ENCODE measurements around the gene TBC1D30. TPM values are rescaled to one million over a fixed set of nuclear protein-coding genes. Genes with fewer than 3 reads are reported as not detected.

TBC1D30 gene
- total RNA-seq, 4 donors from 2014 or later, result 1.2 to 6.1 (median 1.6) TPM

GRCh38 chr12:64889434-64890216 is 65.2 kb downstream of the TBC1D30 start:
- WGBS, 2 donors, result 59 to 67% methylated on average over 11 of the region's 11 CpGs
- no peak for DNase-seq (ENCODE audit: low spot score in 2 of 2)
- intact Hi-C loops (cut with DNase I; ENCODE audit: low total_unique reads), result loop anchor here (10.0 kb wide), 2 partner anchors 235 to 1215 kb away; partner anchors contain the start of gene WIF1
- H3K4me3 ChIP-seq (ENCODE audit: low read depth, poor library complexity, severe bottlenecking), result no peak overlapping the region
- TF ChIP-seq POLR2A (IDR thresholded peaks at IDR 0.05) (no peak), CTCF (IDR thresholded peaks at IDR 0.05) (no peak)

GRCh38 chr12:64890873-64891468 is 66.5 kb downstream of the TBC1D30 start:
- WGBS, 2 donors, result 56 to 57% methylated on average over 6 of the region's 6 CpGs
- intact Hi-C loops (cut with DNase I; ENCODE audit: low total_unique reads), result loop anchor here (10.0 kb wide), 2 partner anchors 234 to 1214 kb away; partner anchors contain the start of gene WIF1

GRCh38 chr12:64891629-64892028 is 67.2 kb downstream of the TBC1D30 start:
- intact Hi-C loops (cut with DNase I; ENCODE audit: low total_unique reads), result loop anchor here (10.0 kb wide), 2 partner anchors 233 to 1213 kb away; partner anchors contain the start of gene WIF1
- no peak for DNase-seq (ENCODE audit: low spot score in 2 of 2)
- TF ChIP-seq CTCF (IDR thresholded peaks at IDR 0.05), result no peak
- TF ChIP-seq POLR2A (IDR thresholded peaks at IDR 0.05), result no peak
- WGBS, 2 donors, result 94 to 100% methylated on average over 1 of the region's 1 CpG
- H3K4me3 ChIP-seq (ENCODE audit: low read depth, poor library complexity, severe bottlenecking), result no peak overlapping the region

More at GRCh38 chr12:64890873-64891468, 66.5 kb downstream of the TBC1D30 start:
- no peak overlapping the region for H3K4me3 ChIP-seq (ENCODE audit: low read depth, poor library complexity, severe bottlenecking)
- no peak for DNase-seq (ENCODE audit: low spot score in 2 of 2)
- TF ChIP-seq POLR2A (IDR thresholded peaks at IDR 0.05) (no peak), CTCF (IDR thresholded peaks at IDR 0.05) (no peak)

- DNase-seq (ENCODE audit: low spot score in 2 of 2), result no peak
- TF ChIP-seq POLR2A (IDR thresholded peaks at IDR 0.05) (no peak), CTCF (IDR thresholded peaks at IDR 0.05) (no peak)
- no peak overlapping the region for H3K4me3 ChIP-seq (ENCODE audit: low read depth, poor library complexity, severe bottlenecking)
- intact Hi-C loops (cut with DNase I; ENCODE audit: low total_unique reads), result loop anchor here (10.0 kb wide), 2 partner anchors 232 to 1212 kb away; partner anchors contain the start of gene WIF1
- whole genome bisulfite sequencing, 2 donors, result 73 to 82% methylated on average over 4 of the region's 4 CpGs
Observed at GRCh38 chr12:64892561-64892960, 68.1 kb downstream of the TBC1D30 start.

GRCh38 chr12:64893961-64894360 is 69.5 kb downstream of the TBC1D30 start:
- H3K4me3 ChIP-seq (ENCODE audit: low read depth, poor library complexity, severe bottlenecking), result no peak overlapping the region
- no peak for DNase-seq (ENCODE audit: low spot score in 2 of 2)
- intact Hi-C loops (cut with DNase I; ENCODE audit: low total_unique reads), result loop anchor here (10.0 kb wide), 2 partner anchors 231 to 1211 kb away; partner anchors contain the start of gene WIF1
- TF ChIP-seq CTCF (IDR thresholded peaks at IDR 0.05), result no peak
- no peak for TF ChIP-seq POLR2A (IDR thresholded peaks at IDR 0.05)
- 48 to 61% methylated on average over 4 of the region's 4 CpGs for WGBS, 2 donors

Data from lower leg skin (tissue), 4 donors.